K562 (cell line): ENCODE results near the gene TIGD1. TPM values are rescaled to one million over a fixed set of nuclear protein-coding genes. Genes with fewer than 3 reads are reported as not detected.

Experiments used
- ATAC-seq: fragments of 200-7000 bp; cut with Tn5 transposase; 3 replicates; pipeline ENCODE4 v1.9.1; 2020; ENCODE audit warnings: moderate library complexity
- BruUV-seq: library from RNA; stranded (reverse); fragments of 400-500 nt; replicated peaks from 2 replicates; lab custom pipeline; 2021; lab: Mats Ljungman, UMichigan
- CTCF ChIA-PET: fragments of 300-600 bp; formaldehyde crosslinking; extraction: SDS; loops from one replicate; lab custom pipeline; 2021; ENCODE audit warnings: low intra/inter-chr PET ratio; lab: Yijun Ruan, JAX
- POLR2A ChIA-PET: fragments of 300-600, 350-650 bp; sonication (Branson Sonifier 250); formaldehyde crosslinking; extraction: SDS; loops from one replicate; lab custom pipeline; 2021; ENCODE audit warnings: antibody characterized with exemption, inconsistent platforms; lab: Yijun Ruan, JAX
- DNase-seq, 4 experiments: peaks; one replicate each; pipeline versions ENCODE4 v3.0.0 to v3.0.0-alpha.2; 2011 to 2018; ENCODE audit warnings: low spot score in 3 of 4, mixed read lengths in 3 of 4; ENCODE audit errors: extremely low read depth in 1 of 4
- FAIRE-seq: peaks from 2 replicates; lab custom pipeline; 2011; peaks lifted over from hg19 to GRCh38; lab: Jason Lieb, UNC
- H2AFZ ChIP-seq: 2 replicates; pipeline ENCODE4 v1.6.0; 2011; ENCODE audit warnings: low read depth, low read length, control low read depth, inconsistent platforms
- H3K27ac ChIP-seq: fragments of 200-600 bp; 3 replicates; pipeline ENCODE4 v1.8.0; 2011; ENCODE audit warnings: low read depth, mild to moderate bottlenecking, control low read depth, inconsistent platforms, low read length, moderate library complexity, mixed read lengths; ENCODE audit errors: extremely low read depth
- H3K27me3 ChIP-seq, 2 experiments: fragments of 300-600 bp in 1 of 2; 2 replicates in 1 of 2; 3 replicates in 1 of 2; pipeline versions ENCODE4 v1.6.0 to v1.8.0; 2011; ENCODE audit warnings: inconsistent platforms in 2 of 2, low read length in 2 of 2, mild to moderate bottlenecking in 1 of 2, mixed read lengths in 1 of 2, moderate library complexity in 1 of 2; ENCODE audit not compliant: control insufficient read depth in 2 of 2, insufficient read depth in 2 of 2
- H3K36me3 ChIP-seq: fragments of 300-600 bp; 3 replicates; pipeline ENCODE4 v1.8.0; 2011; ENCODE audit warnings: mild to moderate bottlenecking, low read length, inconsistent platforms; ENCODE audit not compliant: control insufficient read depth, insufficient read depth
- H3K4me1 ChIP-seq, 2 experiments: fragments of 200-600 bp in 1 of 2; replicated peaks in 1 of 2; 2 replicates in 1 of 2; 3 replicates in 1 of 2; pipeline versions ENCODE4 v1.5.1 to v1.8.0; 2011; ENCODE audit warnings: inconsistent platforms in 2 of 2, low read length in 2 of 2, mild to moderate bottlenecking in 1 of 2, mixed read lengths in 1 of 2, moderate library complexity in 1 of 2; ENCODE audit not compliant: control insufficient read depth in 2 of 2, insufficient read depth in 2 of 2
- H3K4me2 ChIP-seq: 2 replicates; pipeline ENCODE4 v1.6.1; 2011; ENCODE audit warnings: low read length, control low read depth, inconsistent platforms, mixed read lengths; ENCODE audit not compliant: insufficient read depth
- H3K4me3 ChIP-seq: fragments of 200-600 bp; sonication (generic), shearing (Covaris generic); 2 replicates; pipeline ENCODE4 v1.5.1; 2016; ENCODE audit warnings: control low read depth, inconsistent platforms
- H3K79me2 ChIP-seq: fragments of 200-600 bp; 3 replicates; pipeline ENCODE4 v1.8.0; 2011; ENCODE audit warnings: low read length, inconsistent platforms; ENCODE audit not compliant: control insufficient read depth, insufficient read depth
- H3K9ac ChIP-seq, 2 experiments: 2 replicates each; pipeline versions ENCODE4 v1.6.0 to v1.6.1; 2011; ENCODE audit warnings: low read depth in 2 of 2, low read length in 2 of 2, control low read depth in 1 of 2, inconsistent platforms in 1 of 2, mild to moderate bottlenecking in 1 of 2, mixed read lengths in 1 of 2; ENCODE audit not compliant: insufficient read depth in 1 of 2
- H3K9me1 ChIP-seq: one replicate; pipeline ENCODE4 v1.6.0; 2011; ENCODE audit warnings: inconsistent platforms, mild to moderate bottlenecking, low read length, moderate library complexity; ENCODE audit not compliant: control insufficient read depth, insufficient read depth
- H3K9me3 ChIP-seq: replicated peaks from 2 replicates; pipeline ENCODE4 v1.5.1; 2011; ENCODE audit warnings: low read depth, low read length, inconsistent platforms; ENCODE audit not compliant: control insufficient read depth, insufficient read depth
- H4K20me1 ChIP-seq: replicated peaks from 2 replicates; pipeline ENCODE4 v1.6.1; 2011; ENCODE audit warnings: low read length, inconsistent platforms, mixed read lengths; ENCODE audit not compliant: control insufficient read depth, insufficient read depth
- CHD4 ChIP-seq: fragments of 200-600 bp; sonication (generic); IDR thresholded peaks from 3 replicates; pipeline ENCODE4 v1.6.1; 2012; ENCODE audit warnings: low read depth, mild to moderate bottlenecking, mixed read lengths, low read length, inconsistent platforms; ENCODE audit not compliant: insufficient read depth, insufficient replicate concordance, poor library complexity, severe bottlenecking
- FOXM1 ChIP-seq, 2 experiments: fragments of 450-650 bp in 1 of 2; sonication (generic) in 1 of 2; formaldehyde crosslinking in 1 of 2; IDR thresholded peaks; 2 replicates each; pipeline versions ENCODE4 v1.6.1 to v1.9.0; 2017 to 2022; ENCODE audit warnings: low read depth in 2 of 2, mild to moderate bottlenecking in 2 of 2, missing genetic modification reagents in 1 of 2, moderate library complexity in 1 of 2
- MEF2A ChIP-seq: IDR thresholded peaks from 2 replicates; pipeline ENCODE4 v1.6.1; 2011; ENCODE audit warnings: low read depth, mild to moderate bottlenecking, low read length, moderate library complexity; ENCODE audit not compliant: control insufficient read depth
- NKRF ChIP-seq: fragments of 450-650 bp; IDR thresholded peaks from 2 replicates; pipeline ENCODE4 v1.6.1; 2016; ENCODE audit warnings: borderline replicate concordance
- RBBP5 ChIP-seq: fragments of 200-600 bp; sonication (generic); IDR thresholded peaks from 2 replicates; pipeline ENCODE4 v1.6.1; 2012; ENCODE audit warnings: borderline replicate concordance, mild to moderate bottlenecking, low read length, control low read depth, inconsistent platforms; ENCODE audit not compliant: insufficient read depth, poor library complexity, severe bottlenecking
- SAP30 ChIP-seq: fragments of 200-600 bp; sonication (generic); IDR thresholded peaks from 2 replicates; pipeline ENCODE4 v1.6.1; 2012; ENCODE audit warnings: borderline replicate concordance, low read depth, mild to moderate bottlenecking, moderate library complexity, low read length, control low read depth, inconsistent platforms; ENCODE audit not compliant: insufficient read depth, poor library complexity, severe bottlenecking
- SMAD2 ChIP-seq: fragments of 150-350 bp; IDR thresholded peaks from 2 replicates; pipeline ENCODE4 v1.6.1; 2014; ENCODE audit warnings: low read depth, mild to moderate bottlenecking, low read length
- SREBF2 ChIP-seq: sonication (generic); formaldehyde crosslinking; IDR thresholded peaks from 2 replicates; pipeline ENCODE4 v1.4.0; 2020; ENCODE audit warnings: mild to moderate bottlenecking, missing genetic modification reagents
- TCF7 ChIP-seq: sonication (generic); IDR thresholded peaks from 2 replicates; pipeline ENCODE4 v1.6.1; 2016; ENCODE audit warnings: antibody characterized with exemption, borderline replicate concordance
- ZNF124 ChIP-seq: sonication (generic); formaldehyde crosslinking; IDR thresholded peaks from 2 replicates; pipeline ENCODE4 v1.8.1; 2022; ENCODE audit warnings: missing genetic modification reagents
- ZNF408 ChIP-seq: fragments of 250-450 bp; sonication (Bioruptor Pico); IDR thresholded peaks from 2 replicates; pipeline ENCODE4 v1.4.0; 2020; ENCODE audit warnings: low read depth, mild to moderate bottlenecking, moderate library complexity
- ZNF79 ChIP-seq: fragments of 250-450 bp; sonication (Bioruptor Pico); IDR thresholded peaks from 2 replicates; pipeline ENCODE4 v1.4.0; 2020; ENCODE audit warnings: low read depth, mild to moderate bottlenecking, moderate library complexity
- WGBS: fragments of 100-300 bp; shearing (Covaris generic); methylation state at CpG from one replicate; pipeline ENCODE4 v1.1.6; 2016; ENCODE audit warnings: low coverage, mixed read lengths; ENCODE audit not compliant: insufficient coverage; ENCODE audit errors: missing lambda C conversion rate; 5-methylcytosine and 5-hydroxymethylcytosine counted together
- in situ Hi-C: fragments of 300-500 bp; cut with MboI; formaldehyde crosslinking; loops from 4 replicates; pipeline ENCODE4 v1.15.0; 2018; ENCODE audit warnings: inconsistent platforms, mixed read lengths
- intact Hi-C: fragments of 100-400 bp; cut with micrococcal nuclease; formaldehyde crosslinking; loops from 2 replicates; pipeline ENCODE4 v1.14.2; 2022
- polyA plus RNA-seq, 8 experiments: library from polyadenylated mRNA; depleted of rRNA in 4 of 8; stranded (reverse) in 5 of 8; unstranded in 3 of 8; fragments of >200 nt; fragmentation: Nextera tagmentation in 2 of 8; fragmentation: Illumina TruSeq in 1 of 8; extraction: Ambion mirVana in 2 of 8; extraction: Trizol in 1 of 8; gene quantifications; 2 replicates each; pipeline versions ENCODE4 v1.2.1 to v1.2.3, GENCODE V29; 2011 to 2014; ENCODE audit warnings: inconsistent platforms in 1 of 8, missing spikeins in 1 of 8
- total RNA-seq, 7 experiments: library from RNA; depleted of rRNA in 6 of 7; stranded (reverse); fragments of >200 nt in 6 of 7; fragmentation: Illumina TruSeq in 2 of 7; extraction: Trizol in 2 of 7; gene quantifications; 2 replicates each; pipeline versions ENCODE4 v1.2.1 to v1.2.3, GENCODE V29; 2011 to 2021; ENCODE audit warnings: low replicate concordance in 1 of 7
- TF ChIP-seq, protein P1 (sequence below): fragments of 450-650 bp; conservative IDR thresholded peaks from 2 replicates; pipeline ENCODE4 v1.6.1; 2016; ENCODE audit warnings: missing genetic modification characterization, low read depth, mild to moderate bottlenecking, missing compliant biosample characterization, moderate library complexity
- TF ChIP-seq, protein P2 (sequence below): fragments of 450-650 bp; IDR thresholded peaks from 2 replicates; pipeline ENCODE4 v1.6.1; 2016

The TIGD1 gene
- total and polyA plus RNA-seq, 9 of the 15 experiments (the other 6 are each of a cell fraction or from before 2014, with no cell fraction given): 2.0 to 10.1 (median 6.6) TPM

DNA sequence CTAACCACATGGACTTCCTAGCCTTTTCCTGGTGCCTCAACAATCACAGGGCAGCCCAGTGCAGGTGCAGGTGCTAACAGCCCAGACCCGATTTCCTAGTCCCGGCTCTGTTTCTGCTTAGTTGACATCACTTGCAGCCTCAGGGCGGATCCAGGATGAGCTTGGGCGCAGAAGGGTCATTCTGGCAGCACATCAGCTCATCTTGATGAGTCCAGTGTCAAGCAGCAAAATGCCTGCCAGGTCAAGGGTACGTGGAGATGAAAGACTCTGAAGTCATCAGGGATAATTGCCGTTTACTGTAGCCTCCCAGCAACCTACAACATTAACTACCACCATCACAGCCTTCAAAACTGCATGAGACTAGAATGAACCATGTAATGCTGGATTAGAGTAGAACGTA, 43.6 kb upstream of the TIGD1 start:
- Histone ChIP-seq H3K36me3 (no peaks in the 10 kb centered on the region), H3K4me2 (no peak overlapping the region), H3K9me1 (no peaks in the 10 kb centered on the region), H3K9me3 (no peaks in the 10 kb centered on the region), H2AFZ (no peak overlapping the region), H4K20me1 (no peaks in the 10 kb centered on the region), H3K27ac (no peak overlapping the region), H3K4me1 (no peaks in the 10 kb centered on the region; a peak in 1 of 5 replicates), H3K27me3 (peaks cover 0 to 25% of the 10 kb centered on the region in 2 experiments; a peak in 4 of 5 replicates), H3K9ac (no peak overlapping the region), H3K4me3 (no peak overlapping the region), H3K79me2 (no peaks in the 10 kb centered on the region)
- no peak for FAIRE-seq
- intact Hi-C loops (no loop called here), in situ Hi-C loops (no loop called here)
- POLR2A ChIA-PET: interaction anchor here (1.2 kb wide), 1 partner anchor 11 kb away, joined by 3 read pairs; no protein-coding TSS in a partner anchor
- TF ChIP-seq, protein P1, sequence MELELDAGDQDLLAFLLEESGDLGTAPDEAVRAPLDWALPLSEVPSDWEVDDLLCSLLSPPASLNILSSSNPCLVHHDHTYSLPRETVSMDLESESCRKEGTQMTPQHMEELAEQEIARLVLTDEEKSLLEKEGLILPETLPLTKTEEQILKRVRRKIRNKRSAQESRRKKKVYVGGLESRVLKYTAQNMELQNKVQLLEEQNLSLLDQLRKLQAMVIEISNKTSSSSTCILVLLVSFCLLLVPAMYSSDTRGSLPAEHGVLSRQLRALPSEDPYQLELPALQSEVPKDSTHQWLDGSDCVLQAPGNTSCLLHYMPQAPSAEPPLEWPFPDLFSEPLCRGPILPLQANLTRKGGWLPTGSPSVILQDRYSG (tag): no peak
- TF ChIP-seq, protein P2, sequence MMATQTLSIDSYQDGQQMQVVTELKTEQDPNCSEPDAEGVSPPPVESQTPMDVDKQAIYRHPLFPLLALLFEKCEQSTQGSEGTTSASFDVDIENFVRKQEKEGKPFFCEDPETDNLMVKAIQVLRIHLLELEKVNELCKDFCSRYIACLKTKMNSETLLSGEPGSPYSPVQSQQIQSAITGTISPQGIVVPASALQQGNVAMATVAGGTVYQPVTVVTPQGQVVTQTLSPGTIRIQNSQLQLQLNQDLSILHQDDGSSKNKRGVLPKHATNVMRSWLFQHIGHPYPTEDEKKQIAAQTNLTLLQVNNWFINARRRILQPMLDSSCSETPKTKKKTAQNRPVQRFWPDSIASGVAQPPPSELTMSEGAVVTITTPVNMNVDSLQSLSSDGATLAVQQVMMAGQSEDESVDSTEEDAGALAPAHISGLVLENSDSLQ: no peak
- TF ChIP-seq MEF2A (no peak), ZNF408 (CRISPR knock-in tag) (no peak), SMAD2 (no peak), SREBF2 (CRISPR knock-in tag) (no peak), TCF7 (no peak), SAP30 (no peak), FOXM1 (IDR thresholded peaks at IDR 0.05; ENCODE audit: low read depth) (no peak), FOXM1 (CRISPR knock-in tag; IDR thresholded peaks at IDR 0.05; ENCODE audit: low read depth) (no peak), CHD4 (no peak), NKRF (no peak), ZNF79 (no peak), RBBP5 (no peak), ZNF124 (CRISPR knock-in tag) (no peak)
- no TSS peak for BruUV-seq
- no peak for DNase-seq
- ATAC-seq: no peak
- 0% methylated on average over 7 of the region's 7 CpGs for WGBS
- CTCF ChIA-PET: no interaction called here
